HG03064 (cell line): ENCODE data around the gene CEP83.
"Not testable (repeated sequence)": the region's sequence is repeated elsewhere in the genome, so short reads cannot be mapped to it uniquely, and the experiment has no call there.

Experiments used
- ATAC-seq: cut with Tn5 transposase; IDR thresholded peaks from one replicate; pipeline ENCODE4 v1.9.1; 2021; ENCODE audit warnings: low read depth; ENCODE audit not compliant: unreplicated experiment

CEP83 gene

DNA sequence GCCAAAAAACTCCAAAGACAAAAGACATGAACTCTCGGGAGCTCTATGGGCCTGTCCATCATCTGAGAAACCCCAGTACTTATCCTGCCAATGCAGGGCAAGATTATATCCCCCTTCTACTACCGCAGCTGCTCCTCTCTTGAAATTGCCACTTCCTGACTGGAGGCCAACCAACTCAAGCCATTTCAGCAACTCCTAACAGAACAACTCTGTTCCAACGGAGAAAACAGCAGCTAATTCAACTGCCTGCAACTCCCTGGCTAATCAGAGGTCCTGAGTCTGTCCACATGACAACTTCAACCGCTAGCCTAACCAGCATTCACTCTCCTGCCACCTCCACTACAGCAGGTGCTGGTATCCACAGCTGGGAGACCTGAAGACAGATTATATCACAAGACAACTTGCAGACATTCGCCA, 24.1 kb downstream of the CEP83 start:
- ATAC-seq, result peak; percentile 84

DNA sequence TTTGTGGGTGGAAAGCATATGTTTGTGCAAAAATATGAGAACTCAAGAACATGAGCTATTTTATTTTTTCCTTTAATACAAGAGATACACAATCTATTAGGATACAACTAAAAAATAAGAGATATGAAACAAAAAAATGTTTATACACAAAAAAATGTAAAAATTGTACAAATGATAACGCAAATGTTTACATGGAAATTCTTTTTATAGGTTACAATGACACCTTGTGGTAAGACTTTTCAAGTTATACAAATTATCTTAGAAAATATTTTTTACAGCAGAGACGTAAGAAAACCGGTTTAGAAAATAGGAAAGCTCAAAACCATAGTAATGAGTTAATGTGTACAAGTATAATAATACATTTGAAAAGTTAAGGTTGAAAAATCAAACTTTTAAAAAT, 25.5 kb downstream of the CEP83 start:
- ATAC-seq, result no peak

DNA sequence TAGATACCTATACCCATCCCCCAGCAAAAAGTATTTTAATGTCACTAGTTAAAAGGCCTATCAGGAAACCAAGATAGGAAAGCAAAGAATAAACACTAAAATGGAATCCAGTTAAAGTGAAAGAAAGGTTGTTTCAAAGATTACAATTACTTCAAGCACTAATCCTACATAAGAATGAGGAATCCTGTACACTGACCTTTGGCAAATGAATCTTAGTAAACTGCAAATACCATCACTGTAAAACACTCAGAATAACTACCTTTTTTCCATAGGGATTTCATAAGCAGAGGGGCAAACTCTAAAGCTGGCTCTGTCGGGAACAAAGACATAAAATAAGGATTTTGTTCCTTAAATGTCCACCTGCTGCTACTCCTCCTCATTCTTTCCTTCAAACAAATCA, 25.9 kb downstream of the CEP83 start:
- no peak for ATAC-seq

DNA sequence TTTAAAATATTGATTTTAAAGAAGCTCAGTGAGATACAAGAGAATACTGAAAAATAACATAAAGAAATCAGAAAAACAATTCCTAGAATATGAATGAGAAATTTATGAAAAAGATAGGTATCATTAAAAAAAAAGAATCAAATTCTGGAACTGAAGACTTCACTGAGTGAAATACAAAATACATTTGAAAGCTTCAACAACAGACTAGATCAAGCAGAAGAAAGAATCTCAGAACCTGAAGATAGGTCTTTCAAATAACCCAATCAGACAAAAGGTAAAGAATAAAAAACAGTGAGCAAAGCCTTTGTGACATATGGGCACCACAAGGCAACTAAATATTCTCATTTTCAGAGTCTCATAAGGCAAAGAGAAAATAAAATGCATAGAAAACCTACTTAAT, 29.4 kb downstream of the CEP83 start:
- ATAC-seq, result no peak

DNA sequence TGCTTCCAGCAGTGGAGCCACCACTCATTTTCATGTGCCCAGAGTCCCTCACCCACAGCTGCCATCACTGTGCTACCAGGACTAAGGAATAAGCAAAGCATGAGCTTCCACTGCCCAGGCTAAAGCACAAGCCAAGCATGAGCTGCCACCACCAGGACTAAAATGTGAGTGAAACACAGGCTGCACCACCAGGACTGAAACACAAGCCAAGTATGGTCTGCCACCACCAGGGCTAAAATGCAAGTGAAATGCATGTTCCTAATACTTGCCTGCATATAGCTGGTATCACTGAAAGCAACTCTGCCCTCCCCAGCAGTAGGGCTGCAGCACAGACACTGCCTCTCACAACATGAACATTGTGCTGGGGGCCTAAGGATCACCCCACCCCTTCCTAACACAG, 30.0 kb downstream of the CEP83 start:
- ATAC-seq, result no peak

DNA sequence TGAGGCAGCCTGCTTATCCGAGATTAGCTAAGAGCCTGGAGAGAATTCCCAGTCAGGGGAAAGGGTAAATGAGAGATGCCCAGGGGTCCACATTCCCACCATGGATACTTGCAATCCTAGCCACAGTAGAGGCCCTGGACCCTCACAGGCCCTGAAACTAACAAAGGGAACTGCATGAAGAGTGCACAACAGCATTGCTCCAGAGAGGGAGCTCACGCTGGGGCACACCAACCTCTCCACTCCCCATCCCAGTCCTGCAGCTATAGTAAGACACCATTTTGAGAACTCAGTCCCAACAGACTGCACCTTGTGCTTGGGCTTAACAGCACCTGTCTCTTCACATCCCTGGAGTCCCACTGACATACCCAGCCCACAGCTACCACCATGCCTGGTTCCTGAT, 30.5 kb downstream of the CEP83 start:
- no peak for ATAC-seq

DNA sequence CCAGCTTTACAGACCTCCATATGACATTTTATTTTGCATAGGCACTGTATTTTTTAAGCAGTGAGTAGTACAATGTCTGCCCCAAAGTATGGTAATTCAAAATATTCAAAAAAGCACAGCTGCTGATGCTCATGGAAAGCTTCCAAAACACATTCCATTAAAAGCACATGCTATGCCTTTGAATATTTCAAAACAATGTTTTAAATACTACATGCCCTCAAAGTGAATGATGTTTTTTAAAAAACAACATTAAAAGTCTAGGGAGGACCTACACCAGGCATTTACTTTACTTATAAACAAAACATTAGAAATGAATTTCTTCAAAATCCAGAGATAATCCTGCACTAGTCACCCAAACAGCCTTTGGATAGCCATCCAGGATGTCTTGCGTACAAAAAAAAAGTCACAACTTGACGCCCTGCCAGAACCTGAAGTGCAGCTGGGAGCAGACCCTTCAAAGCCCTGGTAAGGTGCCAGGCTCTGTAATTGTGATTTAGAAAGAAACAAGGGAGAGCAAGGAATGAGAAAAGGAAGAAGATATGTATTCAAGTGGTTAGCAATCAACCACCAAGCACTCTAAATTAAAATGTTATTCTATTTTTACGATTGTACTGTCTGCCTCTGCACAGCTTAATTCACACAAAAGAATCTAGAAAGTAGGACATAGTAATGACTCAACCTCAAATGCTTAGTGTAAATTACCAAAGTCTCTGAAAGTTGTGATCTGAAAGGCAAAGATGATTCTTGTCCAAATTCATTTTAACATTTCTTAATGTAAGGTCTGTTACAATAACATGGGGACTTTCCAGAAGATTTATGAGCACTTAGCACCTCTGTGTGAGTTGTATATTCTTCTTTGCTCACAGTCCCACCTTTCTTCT, 31.9 kb downstream of the CEP83 start:
- no peak for ATAC-seq

DNA sequence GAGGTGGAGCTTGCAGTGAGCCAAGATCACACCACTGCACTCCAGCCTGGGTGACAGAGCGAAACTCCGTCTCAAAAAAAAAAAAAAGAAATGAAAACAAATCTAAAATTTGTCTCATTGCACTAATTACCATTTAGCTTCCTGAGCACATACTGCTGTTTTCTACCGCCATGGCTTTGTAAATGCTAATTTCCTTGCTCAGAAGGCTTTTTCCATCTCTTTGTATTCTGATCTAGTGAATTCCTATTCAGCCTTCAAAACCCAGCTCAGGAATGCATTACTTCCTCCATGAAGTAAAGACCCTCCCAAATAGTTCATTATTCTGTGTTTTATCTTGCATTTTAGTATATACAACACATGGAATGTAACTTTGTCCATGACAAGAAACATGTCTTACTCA, 33.6 kb downstream of the CEP83 start:
- no peak for ATAC-seq

DNA sequence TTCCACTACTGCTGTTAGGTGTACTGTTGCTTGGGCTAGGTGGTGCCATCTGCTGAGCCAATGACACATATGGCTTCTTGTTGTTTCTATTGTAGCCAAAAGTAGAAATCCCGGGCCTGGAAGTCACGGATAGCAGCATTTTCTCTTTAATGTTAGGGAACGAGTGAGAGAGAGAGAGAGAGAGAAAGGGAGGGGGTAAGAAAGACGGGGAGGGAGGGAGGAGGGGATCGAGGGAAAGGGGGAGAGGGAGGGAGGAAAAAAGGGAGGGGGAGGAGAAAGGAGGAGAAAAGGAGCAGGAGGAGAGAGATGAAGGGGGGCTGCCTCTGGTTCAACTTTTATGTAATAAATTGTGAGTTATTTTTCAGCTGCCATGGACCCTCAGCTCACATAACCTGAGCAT, 34.8 kb downstream of the CEP83 start:
- not testable (repeated sequence) for ATAC-seq

DNA sequence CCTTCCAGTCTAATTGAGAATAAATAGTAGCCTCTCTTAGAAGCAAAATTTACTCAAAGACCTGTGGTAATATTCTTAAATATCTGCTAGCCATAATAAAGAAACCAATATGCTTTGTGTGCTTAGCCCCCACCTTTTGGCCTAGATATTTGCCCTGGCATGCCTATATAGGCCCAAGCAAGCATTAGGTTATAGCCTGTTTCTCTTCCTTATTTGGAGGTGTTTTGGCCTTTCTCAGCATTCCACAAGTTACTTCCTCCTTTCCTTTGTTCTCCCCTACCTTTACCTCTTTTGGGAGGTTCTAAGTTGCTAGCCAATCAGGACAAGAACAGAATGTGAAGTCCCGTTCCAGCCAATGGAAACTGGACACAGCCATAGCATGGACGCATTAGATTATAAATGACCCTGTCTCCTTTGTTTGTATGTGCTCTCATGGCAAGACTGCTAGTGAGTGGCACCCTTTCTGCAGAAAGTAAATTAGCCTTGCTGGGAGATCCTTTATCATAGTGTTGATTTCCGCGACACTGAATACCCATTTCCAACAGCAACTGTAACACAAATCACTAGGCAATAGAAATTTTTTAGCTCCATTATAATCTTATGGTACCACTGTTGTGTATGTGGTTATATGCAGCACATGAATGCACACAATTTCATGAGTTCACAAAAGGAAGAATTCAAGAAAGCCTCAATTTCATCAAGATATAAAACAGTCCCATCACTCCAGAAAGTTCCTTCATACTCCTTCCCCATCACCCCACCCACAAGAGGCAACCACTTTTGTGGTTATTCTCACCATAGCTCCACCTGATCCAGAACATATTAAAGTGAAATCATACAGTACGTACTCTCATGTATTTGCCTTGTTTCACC, 37.6 kb downstream of the CEP83 start:
- no peak for ATAC-seq

DNA sequence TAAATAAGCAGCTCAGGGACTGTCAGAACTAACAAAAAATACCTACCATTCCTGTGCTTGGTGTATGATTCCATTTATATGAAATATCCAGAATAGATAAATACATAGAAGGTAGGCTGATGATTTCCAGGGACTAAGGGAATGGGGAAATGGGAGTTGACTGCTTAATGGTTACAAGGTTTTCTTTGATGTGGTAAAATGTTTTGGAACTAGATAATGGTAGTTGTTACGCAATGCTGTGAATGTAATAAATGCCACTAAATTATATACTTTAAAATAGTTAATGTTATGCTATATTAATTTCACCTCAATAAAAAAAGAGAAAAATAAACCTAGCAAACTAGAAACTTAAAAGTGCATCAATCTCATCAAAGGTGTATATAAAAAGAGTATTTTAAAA, 41.1 kb downstream of the CEP83 start:
- ATAC-seq, result no peak

DNA sequence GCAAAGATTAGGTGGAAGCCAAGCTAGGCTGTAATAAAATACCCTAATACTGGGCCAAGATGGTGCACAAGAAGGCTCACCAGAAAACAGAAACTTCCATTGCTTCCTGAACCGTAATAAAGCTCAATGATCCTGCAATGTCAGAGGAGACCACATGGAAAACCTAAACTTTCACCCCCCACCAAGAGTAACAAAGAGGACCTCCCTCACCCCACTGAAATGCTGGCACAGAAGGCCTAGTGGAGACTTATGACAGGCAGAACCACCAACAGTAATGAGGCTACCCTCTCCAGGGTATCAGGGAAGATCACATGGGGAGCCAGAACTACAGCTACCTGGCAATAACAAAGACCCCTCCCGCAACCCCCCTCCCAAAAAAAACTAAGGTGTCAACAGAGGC, 43.1 kb downstream of the CEP83 start:
- no peak for ATAC-seq

DNA sequence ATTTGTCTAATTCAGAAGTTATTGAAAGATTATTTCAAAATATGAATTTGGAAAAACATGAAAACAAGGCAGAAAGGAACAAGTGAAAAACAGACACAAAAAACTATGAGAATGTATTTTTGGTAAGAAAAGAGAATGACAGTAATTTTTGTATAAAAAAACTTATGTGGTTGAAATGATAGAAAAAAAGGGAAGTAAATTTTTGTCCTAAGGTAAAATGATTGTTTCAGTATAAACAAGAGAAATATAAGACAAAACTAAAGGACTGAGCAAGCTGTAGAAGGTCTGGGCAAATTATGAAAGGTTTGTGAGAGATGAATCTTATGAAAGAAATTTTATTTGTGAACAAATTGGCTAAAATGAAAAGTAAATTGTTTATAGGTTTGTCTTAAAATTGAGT, 44.6 kb downstream of the CEP83 start:
- no peak for ATAC-seq

DNA sequence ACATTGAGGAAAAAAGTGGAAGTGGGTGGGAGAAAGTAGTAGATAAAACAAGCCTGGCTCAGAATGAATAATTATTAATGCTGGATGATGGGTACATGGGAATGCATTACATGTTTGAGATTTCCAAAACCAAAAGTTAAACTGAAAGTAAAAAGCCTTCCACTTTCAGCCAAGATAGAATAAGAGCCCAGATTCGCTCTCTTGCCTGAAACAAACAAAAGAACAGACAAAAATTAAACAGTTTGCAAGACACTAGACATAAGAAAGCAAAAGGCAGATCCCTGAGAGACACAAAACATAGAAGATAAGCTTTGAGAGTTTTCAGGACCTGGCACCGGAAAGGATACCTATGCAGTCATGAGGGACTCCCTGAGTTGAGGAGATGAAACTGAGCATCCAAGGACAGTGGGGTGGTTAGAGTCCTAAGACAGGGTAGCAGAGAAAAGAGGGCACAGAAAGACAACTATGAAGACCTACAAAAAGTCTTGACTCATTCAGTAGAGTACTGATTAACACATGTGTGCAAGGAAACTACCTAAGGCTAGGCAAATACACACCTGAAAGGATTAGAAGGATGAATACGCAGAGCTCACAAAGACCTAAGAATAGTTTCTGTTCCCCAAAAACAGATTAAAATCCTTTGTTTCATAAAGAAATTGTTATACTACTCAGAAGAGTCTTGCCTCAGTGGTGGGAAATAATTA, 54.1 kb downstream of the CEP83 start:
- ATAC-seq, result peak; percentile 63

DNA sequence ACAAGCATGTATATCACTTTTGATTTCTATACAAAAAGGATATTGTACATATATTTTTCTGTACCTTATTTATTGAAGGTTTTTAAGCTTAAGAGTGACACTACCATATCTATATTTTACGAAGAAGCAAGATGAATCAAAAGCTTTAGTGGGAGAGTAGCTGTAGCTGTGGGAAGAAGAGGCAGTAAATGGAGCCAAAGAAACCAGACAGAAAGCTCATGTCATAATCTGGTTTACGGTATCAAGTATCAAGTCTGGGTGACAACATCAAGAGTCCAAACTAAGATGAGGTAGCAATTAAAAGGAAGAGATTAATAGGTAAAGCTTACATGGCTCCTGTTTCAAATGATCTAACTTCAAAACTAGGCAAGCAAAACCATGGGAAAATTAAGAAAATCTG, 54.8 kb downstream of the CEP83 start:
- no peak for ATAC-seq

DNA sequence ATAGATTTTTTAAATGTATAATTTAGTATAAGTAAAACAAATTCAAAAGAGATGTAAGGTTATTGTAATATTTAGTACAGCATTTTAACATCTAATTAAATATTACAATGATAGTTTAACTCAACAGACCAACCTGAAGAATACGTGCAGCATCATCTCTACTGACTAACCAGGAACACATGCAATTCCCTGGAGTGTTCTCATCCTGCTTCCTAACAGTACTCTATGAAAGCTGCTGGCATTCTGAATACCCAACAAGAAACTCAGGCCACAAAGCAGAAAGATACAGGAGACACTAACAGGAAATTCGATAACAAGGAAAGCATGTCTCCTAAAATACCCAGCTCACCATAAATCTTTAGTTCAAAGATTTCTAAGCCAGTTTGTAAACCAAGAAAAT, 58.3 kb downstream of the CEP83 start:
- no peak for ATAC-seq

DNA sequence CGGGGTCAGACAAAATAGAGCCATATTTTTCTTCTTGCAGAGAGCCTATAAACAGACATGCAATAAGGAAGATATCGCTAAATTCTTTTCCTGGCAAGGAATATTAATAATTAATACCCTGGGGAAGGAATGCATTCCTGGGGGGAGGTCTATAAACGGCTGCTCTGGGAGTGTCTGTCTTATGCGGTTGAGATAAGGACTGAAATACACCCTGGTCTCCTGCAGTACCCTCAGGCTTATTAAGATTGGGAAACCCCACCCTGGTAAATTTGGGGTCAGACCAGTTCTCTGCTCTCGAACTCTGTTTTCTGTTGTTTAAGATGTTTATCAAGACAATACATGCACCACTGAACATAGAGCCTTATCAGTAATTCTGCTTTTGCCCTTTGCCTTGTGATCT, 61.0 kb downstream of the CEP83 start:
- ATAC-seq, result not testable (repeated sequence)

DNA sequence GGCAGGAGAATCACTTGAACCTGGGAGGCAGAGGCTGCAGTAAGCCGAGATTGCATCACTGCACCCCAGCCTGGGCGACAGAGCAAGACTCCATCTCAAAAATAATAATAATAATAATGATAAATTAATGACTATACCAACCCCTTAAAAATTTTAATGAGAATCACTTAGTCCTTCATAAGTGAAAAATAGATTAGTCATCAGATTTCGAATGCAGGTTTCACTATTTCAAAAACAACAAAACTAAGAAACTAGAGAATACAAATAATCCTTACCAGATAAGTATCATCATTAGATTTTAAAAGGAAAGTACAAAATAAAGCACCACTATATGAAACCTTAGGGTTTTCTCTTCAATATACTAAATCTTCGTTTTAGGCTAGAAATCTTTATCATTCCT, 62.3 kb downstream of the CEP83 start:
- no peak for ATAC-seq

DNA sequence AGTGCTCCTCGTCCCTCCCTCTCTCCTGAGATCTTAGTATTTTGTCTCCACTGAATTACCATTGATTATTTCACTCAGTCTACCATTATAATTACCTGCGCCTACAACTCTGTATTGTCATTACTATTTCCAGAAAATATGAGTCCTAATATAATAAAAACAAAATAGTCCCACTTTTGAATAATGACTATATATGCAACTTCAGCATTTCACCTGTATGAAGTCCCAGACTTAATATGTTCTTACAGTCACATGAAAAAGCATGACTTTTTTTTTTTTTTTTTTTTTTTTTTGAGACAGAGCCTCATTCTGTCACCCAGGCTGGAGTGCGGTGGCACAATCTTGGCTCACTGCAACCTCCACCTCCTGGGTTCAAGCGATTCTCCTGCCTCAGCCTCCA, 63.7 kb downstream of the CEP83 start:
- ATAC-seq, result not testable (repeated sequence)

DNA sequence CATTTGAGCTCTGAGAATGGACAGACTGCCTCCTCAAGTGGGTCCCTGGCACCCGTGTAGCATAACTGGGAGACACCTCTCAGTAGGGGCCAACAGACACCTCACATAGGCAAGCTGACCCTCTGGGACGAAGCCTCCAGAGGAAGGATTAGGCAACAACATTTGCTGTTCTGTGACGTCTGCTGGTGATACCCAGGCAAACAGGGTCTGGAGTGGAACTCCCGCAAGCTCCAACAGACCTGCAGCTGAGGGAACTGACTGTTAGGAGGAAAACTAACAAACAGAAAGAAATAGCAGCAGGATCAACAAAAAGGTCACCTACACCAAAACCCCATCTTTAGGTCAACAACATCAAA, 69.6 kb downstream of the CEP83 start:
- no peak for ATAC-seq

DNA sequence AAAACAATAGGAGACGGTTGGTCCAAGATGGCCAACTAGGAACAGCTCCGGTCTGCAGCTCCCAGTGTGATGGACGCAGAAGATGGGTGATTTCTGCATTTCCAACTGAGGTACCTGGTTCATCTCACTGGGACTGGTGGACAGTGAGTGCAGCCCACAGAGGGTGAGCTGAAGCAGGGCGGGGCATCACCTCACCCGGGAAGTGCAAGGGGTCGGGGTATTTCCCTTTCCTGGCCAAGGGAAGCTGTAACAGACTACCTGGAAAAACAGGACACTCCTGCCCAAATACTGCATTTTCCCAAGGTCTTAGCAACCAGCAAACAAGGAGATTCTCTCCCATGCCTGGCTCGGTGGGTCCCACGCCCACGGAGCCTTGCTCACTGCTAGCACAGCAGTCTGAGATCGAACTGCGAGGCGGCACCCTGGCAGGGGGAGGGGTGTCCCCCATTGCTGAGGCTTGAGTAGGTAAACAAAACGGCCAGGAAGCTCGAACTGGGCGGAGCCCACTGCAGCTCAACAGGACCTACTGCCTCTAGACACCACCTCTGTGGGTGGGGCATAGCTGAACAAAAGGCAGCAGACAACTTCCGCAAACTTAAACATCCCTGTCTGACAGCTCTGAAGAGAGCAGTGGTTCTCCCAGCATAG, 70.1 kb downstream of the CEP83 start:
- not testable (repeated sequence) for ATAC-seq
